Mucosa of rectum (tissue), 2 donors: ENCODE data around the gene CELA2B.
A peak's percentile ranks its signal among the peaks of the same experiment; 100 is the strongest.
"Not testable (repeated sequence)": the region's sequence is repeated elsewhere in the genome, so short reads cannot be mapped to it uniquely, and the experiment has no call there.

Experiments
- H3K27ac ChIP-seq, 2 donors: one replicate each; pipeline ENCODE4 v1.7.0; 2013; ENCODE audit warnings: inconsistent platforms in 2 of 2, low read depth in 2 of 2, low read length in 2 of 2
- H3K27me3 ChIP-seq, 2 donors: one replicate each; pipeline ENCODE4 v1.7.0; 2013; ENCODE audit warnings: low read length in 2 of 2; ENCODE audit not compliant: control insufficient read depth in 2 of 2, insufficient read depth in 2 of 2
- H3K36me3 ChIP-seq, 2 donors: one replicate each; pipeline ENCODE4 v1.7.0; 2013; ENCODE audit warnings: low read length in 2 of 2; ENCODE audit not compliant: control insufficient read depth in 2 of 2, insufficient read depth in 2 of 2
- H3K4me1 ChIP-seq, 2 donors: one replicate each; pipeline ENCODE4 v1.7.0; 2013; ENCODE audit warnings: low read length in 2 of 2, mild to moderate bottlenecking in 1 of 2; ENCODE audit not compliant: control insufficient read depth in 2 of 2, insufficient read depth in 2 of 2
- H3K4me3 ChIP-seq, 2 donors: one replicate each; pipeline ENCODE4 v1.7.0; 2013; ENCODE audit warnings: low read length in 2 of 2
- H3K9ac ChIP-seq, 2 donors: one replicate each; pipeline ENCODE4 v1.7.0; 2013; ENCODE audit warnings: low read length in 2 of 2, low read depth in 1 of 2, mild to moderate bottlenecking in 1 of 2
- H3K9me3 ChIP-seq, 2 donors: one replicate each; pipeline ENCODE4 v1.7.0; 2013; ENCODE audit warnings: low read length in 2 of 2; ENCODE audit not compliant: control insufficient read depth in 2 of 2
- donor health status: healthy.
- donor health status: Normal muscosa, but diverticular disease.

Gene CELA2B

GRCh38 chr1:15475752-15476314, at the start of gene CELA2B:
Gene CELA2B (plus strand): TSS chr1:15476104. CDS start chr1:15476126, 22 bp downstream.
- Histone ChIP-seq H3K9me3 (no peaks in the 10 kb centered on the region), H3K9ac (no peak within 1 kb of the TSS), H3K27ac (no peak within 1 kb of the TSS), H3K4me1 (no peaks in the 10 kb centered on the region), H3K36me3 (no peaks in the 10 kb centered on the region), H3K4me3 (no peak within 1 kb of the TSS), H3K27me3 (no peaks in the 10 kb centered on the region)

DNA sequence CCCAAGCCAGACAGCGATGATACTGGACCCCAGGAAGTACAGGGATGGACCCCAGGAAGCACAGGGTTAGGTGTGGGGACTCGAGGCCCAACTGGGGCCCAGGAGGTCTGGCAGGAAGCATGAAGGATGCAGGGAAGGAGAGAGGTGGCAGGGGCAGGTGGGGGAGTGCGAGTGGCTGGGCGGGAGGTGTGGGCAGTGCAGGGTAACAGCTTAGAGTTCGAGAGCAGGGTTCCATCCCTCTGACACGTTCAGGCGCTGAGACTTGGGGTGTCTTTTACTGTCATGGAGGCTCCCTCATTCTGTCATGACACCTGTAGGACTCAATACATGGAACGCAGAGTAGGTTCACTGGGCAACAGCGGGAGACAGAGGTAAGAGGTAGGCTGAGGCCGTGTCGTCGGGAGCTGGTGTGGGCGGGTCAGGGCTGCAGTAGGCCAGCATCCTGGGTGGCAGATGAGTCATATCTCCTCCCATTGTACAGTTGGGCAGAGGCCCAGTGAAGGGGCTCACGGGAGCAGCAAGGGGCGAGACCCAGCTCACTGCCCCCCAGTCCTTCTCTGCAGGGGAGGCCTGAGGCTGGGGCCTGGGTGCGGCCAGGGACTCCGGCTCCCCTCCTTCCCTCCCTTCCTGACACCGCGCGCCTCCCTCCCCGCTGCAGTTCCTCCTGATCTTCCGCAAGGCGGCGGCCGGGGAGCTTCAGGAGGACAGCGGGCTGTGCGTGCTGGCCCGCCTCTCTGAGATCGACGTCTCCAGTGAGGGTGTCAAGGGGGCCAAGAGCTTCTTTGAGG, 49.2 kb upstream of the CELA2B start:
- H3K27ac ChIP-seq: peak overlapping the region; percentile 96
- no peak overlapping the region for H3K4me3 ChIP-seq
- peak overlapping the region; percentile 52 to 84 for H3K9ac ChIP-seq
- no peaks in the 10 kb centered on the region for H3K9me3 ChIP-seq
- H3K4me1 ChIP-seq: peaks cover 42 to 54% of the 10 kb centered on the region in 2 donors
- H3K36me3 ChIP-seq: peaks cover 25 to 34% of the 10 kb centered on the region in 2 donors
- H3K27me3 ChIP-seq: no peaks in the 10 kb centered on the region

DNA sequence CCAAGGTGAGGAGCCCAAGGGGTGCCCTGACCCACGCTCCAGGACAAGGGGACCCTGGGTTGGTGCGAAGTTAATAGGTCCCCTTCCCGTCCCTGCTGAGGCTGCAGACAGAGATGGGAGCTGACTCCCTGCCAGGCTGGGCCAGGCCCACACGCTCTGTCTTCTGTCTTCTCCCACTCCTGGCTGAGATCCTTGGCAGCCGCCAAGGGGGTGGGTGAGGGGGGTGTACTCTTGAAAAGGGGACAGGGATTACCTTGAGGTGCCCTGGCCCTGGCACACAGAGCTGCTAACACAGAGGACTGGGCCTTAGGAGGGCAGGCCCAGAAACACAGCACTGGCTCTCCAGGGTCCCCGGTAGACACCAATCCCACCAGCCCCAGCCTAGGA, 48.6 kb upstream of the CELA2B start:
- H3K36me3 ChIP-seq: peaks cover 25 to 34% of the 10 kb centered on the region in 2 donors
- no peaks in the 10 kb centered on the region for H3K9me3 ChIP-seq
- peak overlapping the region; percentile 96 for H3K27ac ChIP-seq
- peak overlapping the region; percentile 52 to 84 for H3K9ac ChIP-seq
- H3K4me1 ChIP-seq: peaks cover 41 to 56% of the 10 kb centered on the region in 2 donors
- peak overlapping the region in 1 of 2 donors; percentile 38 for H3K4me3 ChIP-seq
- H3K27me3 ChIP-seq: no peaks in the 10 kb centered on the region

GRCh38 chr1:15428252-15428651, 47.7 kb upstream of the CELA2B start:
- H3K9me3 ChIP-seq, H3K4me3 ChIP-seq, H3K27ac ChIP-seq, H3K27me3 ChIP-seq, H3K9ac ChIP-seq: not testable (repeated sequence)
- Histone ChIP-seq H3K4me1 (peaks cover 36 to 56% of the 10 kb centered on the region in 2 donors), H3K36me3 (peaks cover 25 to 34% of the 10 kb centered on the region in 2 donors)

DNA sequence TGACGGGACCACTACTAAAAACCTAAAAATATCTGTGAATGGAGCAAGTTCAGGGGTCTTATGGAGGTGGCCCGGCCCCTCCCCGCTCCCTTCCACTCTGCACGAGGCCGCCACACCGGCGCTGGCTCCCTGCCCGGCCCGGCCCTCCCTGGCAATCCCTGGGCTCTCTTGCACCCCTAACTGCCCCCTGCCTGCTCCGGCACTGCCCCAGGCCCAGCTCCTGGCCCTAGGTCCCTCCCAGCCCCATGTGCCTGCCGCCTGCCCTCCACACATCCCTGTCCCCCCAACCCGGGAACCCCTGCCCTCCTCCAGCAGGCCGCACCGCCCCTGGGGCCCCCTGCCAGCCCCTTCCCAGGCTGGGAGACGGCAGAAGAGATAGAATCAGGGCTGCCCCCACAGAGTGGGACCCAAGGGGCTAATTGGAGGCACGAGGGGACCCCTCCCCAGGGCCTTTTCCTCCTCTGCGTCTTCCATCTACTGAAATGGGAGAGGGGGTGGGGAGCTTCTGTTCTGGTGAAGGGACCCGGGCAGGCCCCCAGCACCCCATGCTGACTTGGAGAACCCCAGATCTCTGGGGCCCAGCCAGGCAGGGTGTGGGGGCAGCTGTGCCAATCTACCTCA, 47.0 kb upstream of the CELA2B start:
- Histone ChIP-seq H3K4me3 (no peak overlapping the region), H3K9ac (no peak overlapping the region), H3K4me1 (peaks cover 29 to 49% of the 10 kb centered on the region in 2 donors), H3K36me3 (peaks cover 25 to 34% of the 10 kb centered on the region in 2 donors), H3K27ac (no peak overlapping the region), H3K9me3 (no peaks in the 10 kb centered on the region), H3K27me3 (no peaks in the 10 kb centered on the region)

DNA sequence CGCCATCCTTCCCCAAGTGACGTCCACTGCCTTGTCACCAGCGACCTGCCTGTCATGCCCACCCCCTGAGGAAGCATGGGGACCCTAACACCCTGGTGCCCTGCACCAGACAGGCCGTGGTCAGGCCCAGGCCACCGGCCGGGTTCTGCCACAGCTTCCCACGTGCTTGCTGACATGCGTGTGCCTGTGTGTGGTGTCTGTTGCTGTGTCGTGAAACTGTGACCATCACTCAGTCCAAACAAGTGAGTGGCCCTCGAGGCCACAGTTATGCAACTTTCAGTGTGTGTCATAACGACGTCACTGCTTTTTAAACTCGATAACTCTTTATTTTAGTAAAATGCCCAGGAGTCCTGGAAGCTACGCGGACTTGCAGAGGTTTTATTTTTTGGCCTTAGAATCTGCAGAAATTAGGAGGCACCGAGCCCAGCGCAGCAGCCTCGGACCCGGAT, 46.2 kb upstream of the CELA2B start:
- Histone ChIP-seq H3K36me3 (peaks cover 25 to 34% of the 10 kb centered on the region in 2 donors), H3K27ac (peak overlapping the region in 1 of 2 donors; percentile 49), H3K9me3 (no peaks in the 10 kb centered on the region), H3K4me3 (no peak overlapping the region), H3K27me3 (no peaks in the 10 kb centered on the region), H3K4me1 (peaks cover 26 to 46% of the 10 kb centered on the region in 2 donors), H3K9ac (no peak overlapping the region)

DNA sequence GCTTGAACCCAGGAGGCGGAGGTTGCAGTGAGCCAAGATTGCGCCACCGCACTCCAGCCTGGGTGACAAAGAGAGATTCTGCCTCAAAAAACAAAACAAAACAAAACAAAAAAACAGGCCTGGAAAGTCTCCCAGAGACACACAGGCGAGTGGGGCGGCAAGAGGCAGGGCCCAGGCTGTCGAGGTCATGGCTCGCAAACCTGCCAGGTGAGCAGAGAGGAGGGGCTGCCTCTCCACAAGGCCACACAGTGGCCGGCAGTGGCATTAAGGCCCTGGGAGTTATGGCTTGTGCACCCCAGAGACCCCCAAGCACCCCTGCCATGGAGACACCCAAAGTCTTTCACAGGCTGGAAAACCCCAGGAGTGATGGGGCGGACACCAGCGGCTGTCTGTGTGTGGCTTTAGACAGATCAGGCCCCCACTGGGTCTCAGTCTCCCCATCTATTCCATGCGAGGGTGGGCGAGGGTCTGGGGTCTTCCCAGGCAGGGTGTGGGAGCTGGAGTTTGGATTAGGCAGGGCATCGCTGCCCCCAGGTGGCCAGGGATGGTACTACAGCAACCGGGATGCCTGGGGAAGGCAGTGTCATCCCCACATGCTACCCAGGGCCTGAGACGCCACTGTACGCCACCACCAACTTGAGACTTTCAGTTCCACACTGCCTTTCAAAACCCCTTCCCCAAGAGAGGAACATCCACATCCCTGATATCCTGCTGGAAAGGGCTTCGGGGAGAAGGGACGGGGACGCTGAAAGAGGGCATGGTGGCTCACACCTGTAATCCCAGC, 44.9 kb upstream of the CELA2B start:
- Histone ChIP-seq H3K9me3 (no peaks in the 10 kb centered on the region), H3K4me1 (peaks cover 14 to 33% of the 10 kb centered on the region in 2 donors), H3K36me3 (peaks cover 22 to 29% of the 10 kb centered on the region in 2 donors), H3K4me3 (no peak overlapping the region), H3K27ac (peak overlapping the region; percentile 32 to 49), H3K9ac (peak overlapping the region in 1 of 2 donors; percentile 6), H3K27me3 (no peaks in the 10 kb centered on the region)

GRCh38 chr1:15431571-15431948, 44.3 kb upstream of the CELA2B start:
- Histone ChIP-seq H3K4me3 (no peak overlapping the region), H3K9ac (no peak overlapping the region), H3K27ac (peak overlapping the region in 1 of 2 donors; percentile 25), H3K4me1 (peaks cover 8 to 28% of the 10 kb centered on the region in 2 donors), H3K36me3 (peaks cover 16 to 23% of the 10 kb centered on the region in 2 donors), H3K9me3 (no peaks in the 10 kb centered on the region), H3K27me3 (no peaks in the 10 kb centered on the region)

- peaks cover 4 to 20% of the 10 kb centered on the region in 2 donors for H3K4me1 ChIP-seq
Measured at GRCh38 chr1:15432324-15432723, 43.6 kb upstream of the CELA2B start.

More at GRCh38 chr1:15432324-15432723, 43.6 kb upstream of the CELA2B start:
- no peaks in the 10 kb centered on the region for H3K27me3 ChIP-seq
- H3K36me3 ChIP-seq: peaks cover 13 to 19% of the 10 kb centered on the region in 2 donors
- no peaks in the 10 kb centered on the region for H3K9me3 ChIP-seq
- no peak overlapping the region for H3K4me3 ChIP-seq
- H3K9ac ChIP-seq: no peak overlapping the region
- H3K27ac ChIP-seq: peak overlapping the region in 1 of 2 donors; percentile 53
